HG03439 (cell line): ENCODE data around the gene B3GALNT2.

Experiments
- ATAC-seq: cut with Tn5 transposase; IDR thresholded peaks from one replicate; pipeline ENCODE4 v1.9.1; 2021; ENCODE audit warnings: mild to moderate bottlenecking, moderate library complexity; ENCODE audit not compliant: unreplicated experiment

B3GALNT2 gene

GRCh38 chr1:235411489-235412486 is 92.5 kb downstream of the B3GALNT2 start:
- ATAC-seq = no peak

GRCh38 chr1:235410467-235410866 is 93.8 kb downstream of the B3GALNT2 start:
- no peak for ATAC-seq

GRCh38 chr1:235409042-235409820 is 95.0 kb downstream of the B3GALNT2 start:
- no peak for ATAC-seq

GRCh38 chr1:235408503-235408960 is 95.7 kb downstream of the B3GALNT2 start:
- no peak for ATAC-seq

GRCh38 chr1:235407419-235407818 is 96.8 kb downstream of the B3GALNT2 start:
- ATAC-seq = no peak

- ATAC-seq = no peak
Measured at GRCh38 chr1:235404190-235404589, 100.1 kb downstream of the B3GALNT2 start.

GRCh38 chr1:235403593-235403992 is 100.7 kb downstream of the B3GALNT2 start:
- no peak for ATAC-seq

GRCh38 chr1:235402457-235403200 is 101.6 kb downstream of the B3GALNT2 start:
- no peak for ATAC-seq

- ATAC-seq = no peak
Measured at GRCh38 chr1:235401251-235401650, 103.0 kb downstream of the B3GALNT2 start.
